ENCODE measurements around the gene ZC3H7A.
"Not testable (repeated sequence)": the region's sequence is repeated elsewhere in the genome, so short reads cannot be mapped to it uniquely, and the experiment has no call there.

The ZC3H7A gene

DNA sequence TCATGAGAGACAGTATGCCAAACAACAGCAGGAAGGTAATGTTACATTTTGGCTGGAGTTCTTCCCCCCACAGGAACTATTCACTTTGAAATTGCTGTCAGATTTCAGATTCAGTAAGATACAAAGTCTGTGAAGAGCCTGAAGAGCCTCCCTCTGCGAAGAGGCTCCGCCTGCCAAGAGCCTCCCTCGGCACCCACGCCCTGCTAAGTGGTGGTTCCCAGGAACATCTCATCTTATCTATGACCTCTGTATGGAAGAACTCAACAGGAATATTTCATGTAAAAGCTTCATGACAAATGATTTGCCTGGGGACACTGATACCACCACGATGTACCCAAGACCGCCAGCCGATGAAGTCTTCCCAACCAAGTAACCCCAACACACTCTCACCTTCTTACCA lies 3.2 kb downstream of the ZC3H7A start:
- Histone ChIP-seq H3K4me1 (peaks cover 18% of the 10 kb centered on the region), H3K36me3 (ENCODE audit: control insufficient read depth, insufficient read depth, low read length) (no peaks in the 10 kb centered on the region), H3K4me3 (ENCODE audit: low read depth, low read length) (no peak overlapping the region), H3K9me3 (ENCODE audit: control insufficient read depth, low read length) (no peaks in the 10 kb centered on the region), H3K27me3 (ENCODE audit: control insufficient read depth, insufficient read depth, low read length) (no peaks in the 10 kb centered on the region), H3K9ac (no peak overlapping the region), H2AFZ (no peak overlapping the region), H3K4me2 (ENCODE audit: low read length) (no peak overlapping the region), H3K79me2 (peaks cover 37% of the 10 kb centered on the region), H3K27ac (no peak overlapping the region)
- TF ChIP-seq, protein P1, sequence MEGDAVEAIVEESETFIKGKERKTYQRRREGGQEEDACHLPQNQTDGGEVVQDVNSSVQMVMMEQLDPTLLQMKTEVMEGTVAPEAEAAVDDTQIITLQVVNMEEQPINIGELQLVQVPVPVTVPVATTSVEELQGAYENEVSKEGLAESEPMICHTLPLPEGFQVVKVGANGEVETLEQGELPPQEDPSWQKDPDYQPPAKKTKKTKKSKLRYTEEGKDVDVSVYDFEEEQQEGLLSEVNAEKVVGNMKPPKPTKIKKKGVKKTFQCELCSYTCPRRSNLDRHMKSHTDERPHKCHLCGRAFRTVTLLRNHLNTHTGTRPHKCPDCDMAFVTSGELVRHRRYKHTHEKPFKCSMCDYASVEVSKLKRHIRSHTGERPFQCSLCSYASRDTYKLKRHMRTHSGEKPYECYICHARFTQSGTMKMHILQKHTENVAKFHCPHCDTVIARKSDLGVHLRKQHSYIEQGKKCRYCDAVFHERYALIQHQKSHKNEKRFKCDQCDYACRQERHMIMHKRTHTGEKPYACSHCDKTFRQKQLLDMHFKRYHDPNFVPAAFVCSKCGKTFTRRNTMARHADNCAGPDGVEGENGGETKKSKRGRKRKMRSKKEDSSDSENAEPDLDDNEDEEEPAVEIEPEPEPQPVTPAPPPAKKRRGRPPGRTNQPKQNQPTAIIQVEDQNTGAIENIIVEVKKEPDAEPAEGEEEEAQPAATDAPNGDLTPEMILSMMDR (IDR thresholded peaks at IDR 0.05): no peak

DNA sequence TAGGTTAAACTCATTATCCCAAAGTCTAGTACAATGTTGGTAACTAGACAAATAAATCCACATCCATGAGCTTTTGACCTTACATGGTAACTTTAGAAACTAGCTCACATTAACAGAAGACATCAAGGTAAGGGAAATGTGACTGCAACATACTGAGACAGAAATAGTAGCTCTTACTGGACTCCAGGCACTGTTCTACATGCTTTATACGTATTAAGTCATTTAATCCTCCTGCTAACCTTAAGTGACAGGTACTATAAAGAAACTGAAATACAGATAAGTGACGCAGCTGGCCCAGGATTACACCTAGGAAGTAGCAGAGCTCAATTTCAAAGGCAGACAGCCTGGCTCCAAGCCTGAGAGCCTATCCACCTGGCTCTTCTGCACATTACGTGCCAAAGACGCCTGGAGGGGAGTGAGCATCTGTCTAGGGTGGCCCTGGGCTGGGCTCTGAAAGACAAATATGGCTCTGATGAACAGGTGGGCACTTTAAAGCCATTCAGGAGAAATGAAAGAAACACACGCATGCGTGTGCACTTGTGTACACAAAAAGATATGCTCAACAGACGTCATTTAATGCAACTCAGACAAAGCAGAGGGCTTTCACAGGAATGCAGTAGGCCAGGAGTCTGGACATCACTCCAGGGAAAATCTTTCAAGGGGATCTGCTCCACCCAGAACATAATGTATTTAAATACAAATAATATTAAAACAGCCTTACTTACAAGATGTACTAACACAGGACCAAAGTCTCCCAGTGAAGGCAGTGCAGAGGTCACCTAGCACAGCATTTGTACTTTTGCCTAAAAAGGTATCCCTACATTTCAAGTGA lies 4.4 kb downstream of the ZC3H7A start:
- Histone ChIP-seq H3K9me3 (ENCODE audit: control insufficient read depth, low read length) (no peaks in the 10 kb centered on the region), H3K27ac (no peak overlapping the region), H3K4me2 (ENCODE audit: low read length) (no peak overlapping the region), H3K36me3 (ENCODE audit: control insufficient read depth, insufficient read depth, low read length) (no peaks in the 10 kb centered on the region), H3K79me2 (peaks cover 49% of the 10 kb centered on the region), H3K4me1 (peaks cover 11% of the 10 kb centered on the region), H2AFZ (no peak overlapping the region), H3K4me3 (ENCODE audit: low read depth, low read length) (no peak overlapping the region), H3K9ac (no peak overlapping the region), H3K27me3 (ENCODE audit: control insufficient read depth, insufficient read depth, low read length) (no peaks in the 10 kb centered on the region)
- TF ChIP-seq, protein P1 (IDR thresholded peaks at IDR 0.05): no peak

DNA sequence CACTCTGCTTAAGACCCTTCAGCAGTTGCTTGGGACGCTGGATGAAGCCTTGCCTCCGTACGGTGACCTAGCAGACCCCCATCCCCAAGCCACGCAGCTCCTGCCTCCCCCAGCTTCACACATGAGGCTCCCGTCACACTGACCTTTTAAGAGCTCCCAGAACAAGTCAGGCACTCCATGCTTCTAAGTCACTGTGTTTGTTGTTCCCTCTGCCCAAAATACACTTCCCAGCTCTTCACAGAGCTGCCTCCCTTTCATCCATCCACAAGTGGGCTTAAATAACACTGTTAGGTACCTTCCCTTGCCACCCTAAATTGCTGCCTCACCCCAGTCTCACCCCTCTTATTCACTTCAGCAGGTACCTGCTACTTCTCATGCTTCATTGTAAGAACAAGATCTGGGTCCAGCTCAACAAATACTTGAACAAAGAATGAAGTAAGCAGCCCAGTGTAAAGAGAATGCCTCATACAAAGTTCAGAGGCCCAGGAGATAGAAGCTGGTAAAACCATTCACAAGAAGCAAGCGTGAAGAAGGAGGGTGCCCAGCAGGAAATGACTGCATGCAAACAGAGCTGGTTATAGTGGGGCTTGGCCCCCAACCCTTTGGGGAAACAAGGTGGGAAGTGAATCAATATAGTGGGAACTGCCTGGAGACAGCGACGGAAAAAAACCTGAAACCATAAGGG lies 5.8 kb downstream of the ZC3H7A start:
- peaks cover 11% of the 10 kb centered on the region for H3K4me1 ChIP-seq
- TF ChIP-seq, protein P1 (IDR thresholded peaks at IDR 0.05): no peak

DNA sequence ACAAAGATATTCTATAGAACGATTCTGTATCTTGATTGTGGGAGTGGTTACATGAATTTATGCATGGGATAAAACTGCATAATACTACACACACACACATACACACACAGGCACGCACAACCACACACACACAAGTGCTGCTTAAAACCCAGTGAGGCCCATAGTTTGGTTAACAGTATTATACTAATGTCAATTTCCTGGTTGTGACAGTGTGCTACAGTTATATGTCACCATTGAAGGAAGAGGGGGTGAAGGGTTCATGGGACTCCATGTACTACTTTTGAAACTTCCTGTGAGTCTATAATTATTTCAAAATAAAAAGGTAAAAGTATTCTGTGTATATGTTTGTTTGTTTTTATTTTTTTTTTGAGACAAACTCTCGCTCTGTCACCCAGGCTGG lies 8.1 kb downstream of the ZC3H7A start:
- Histone ChIP-seq H3K4me2 (ENCODE audit: low read length) (no peak overlapping the region), H3K79me2 (peaks cover 58% of the 10 kb centered on the region), H3K9ac (no peak overlapping the region), H3K27me3 (ENCODE audit: control insufficient read depth, insufficient read depth, low read length) (no peaks in the 10 kb centered on the region), H3K27ac (no peak overlapping the region), H3K4me3 (ENCODE audit: low read depth, low read length) (no peak overlapping the region), H3K4me1 (peaks cover 4% of the 10 kb centered on the region), H2AFZ (no peak overlapping the region), H3K36me3 (ENCODE audit: control insufficient read depth, insufficient read depth, low read length) (no peaks in the 10 kb centered on the region), H3K9me3 (ENCODE audit: control insufficient read depth, low read length) (no peaks in the 10 kb centered on the region)
- TF ChIP-seq, protein P1 (IDR thresholded peaks at IDR 0.05): no peak

More for the DNA sequence above, 5.8 kb downstream of the ZC3H7A start:
- H3K9ac ChIP-seq: no peak overlapping the region
- H3K4me3 ChIP-seq (ENCODE audit: low read depth, low read length): no peak overlapping the region
- H3K27me3 ChIP-seq (ENCODE audit: control insufficient read depth, insufficient read depth, low read length): no peaks in the 10 kb centered on the region
- no peaks in the 10 kb centered on the region for H3K36me3 ChIP-seq (ENCODE audit: control insufficient read depth, insufficient read depth, low read length)
- H2AFZ ChIP-seq: no peak overlapping the region
- no peak overlapping the region for H3K27ac ChIP-seq
- H3K4me2 ChIP-seq (ENCODE audit: low read length): no peak overlapping the region
- H3K9me3 ChIP-seq (ENCODE audit: control insufficient read depth, low read length): no peaks in the 10 kb centered on the region
- H3K79me2 ChIP-seq: peaks cover 54% of the 10 kb centered on the region

DNA sequence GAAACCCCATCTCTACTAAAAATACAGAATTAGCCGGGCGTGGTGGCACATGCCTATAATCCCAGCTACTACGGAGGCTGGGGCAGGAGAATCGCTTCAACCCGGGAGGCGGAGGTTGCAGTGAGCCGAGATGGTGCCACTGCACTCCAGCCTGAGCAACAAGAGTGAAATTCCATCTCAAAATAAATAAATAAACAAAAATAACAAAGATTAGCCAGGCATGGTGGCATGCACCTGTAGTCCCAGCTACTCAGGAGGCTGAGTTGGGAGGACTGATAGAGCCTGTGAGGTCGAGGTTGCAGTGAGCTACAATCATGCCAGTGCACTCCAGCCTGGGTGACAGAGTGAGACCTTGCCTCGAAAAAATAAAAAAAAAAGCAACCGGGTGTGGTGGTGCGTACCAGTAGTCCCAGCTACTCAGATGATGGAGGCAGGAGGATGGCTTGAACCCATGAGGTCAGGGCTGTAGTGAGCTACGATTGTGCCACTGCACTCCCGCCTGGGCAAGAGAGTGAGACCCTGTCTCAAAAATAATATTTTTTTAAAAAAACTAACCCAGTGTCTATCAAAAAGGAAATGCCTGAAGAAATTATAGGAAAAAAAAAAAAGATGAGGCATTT lies 12.0 kb downstream of the ZC3H7A start:
- H3K4me3 ChIP-seq (ENCODE audit: low read depth, low read length); H2AFZ ChIP-seq; H3K4me2 ChIP-seq (ENCODE audit: low read length); H3K36me3 ChIP-seq (ENCODE audit: control insufficient read depth, insufficient read depth, low read length); H3K4me1 ChIP-seq; H3K27me3 ChIP-seq (ENCODE audit: control insufficient read depth, insufficient read depth, low read length); H3K27ac ChIP-seq; H3K9me3 ChIP-seq (ENCODE audit: control insufficient read depth, low read length); H3K9ac ChIP-seq: not testable (repeated sequence)
- peaks cover 43% of the 10 kb centered on the region for H3K79me2 ChIP-seq

DNA sequence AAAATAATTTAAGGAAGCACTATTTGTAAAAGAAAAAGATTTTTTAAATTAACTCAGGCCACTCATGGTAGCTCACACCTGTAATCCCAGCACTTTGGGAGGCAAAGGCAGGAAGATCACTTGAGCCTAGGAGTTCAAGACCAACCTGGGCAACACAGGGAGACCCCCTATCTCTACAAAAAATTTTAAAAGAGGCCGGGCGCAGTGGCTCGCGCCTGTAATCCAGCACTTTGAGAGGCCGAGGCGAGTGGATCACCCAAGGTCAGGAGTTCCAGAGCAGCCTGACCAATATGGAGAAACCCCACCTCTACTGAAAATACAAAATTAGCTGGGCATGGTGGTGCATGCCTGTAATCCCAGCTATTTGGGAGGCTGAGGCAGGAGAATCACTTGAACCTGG lies 12.7 kb downstream of the ZC3H7A start:
- H3K79me2 ChIP-seq: peaks cover 38% of the 10 kb centered on the region
- H3K27me3 ChIP-seq (ENCODE audit: control insufficient read depth, insufficient read depth, low read length); H3K4me3 ChIP-seq (ENCODE audit: low read depth, low read length); H3K4me2 ChIP-seq (ENCODE audit: low read length); H2AFZ ChIP-seq; H3K4me1 ChIP-seq; H3K36me3 ChIP-seq (ENCODE audit: control insufficient read depth, insufficient read depth, low read length); H3K9ac ChIP-seq; H3K9me3 ChIP-seq (ENCODE audit: control insufficient read depth, low read length); H3K27ac ChIP-seq: not testable (repeated sequence)
